H1 (cell line): ENCODE data around the gene SLMAP. TPM values are rescaled to one million over a fixed set of nuclear protein-coding genes. Genes with fewer than 3 reads are reported as not detected.

Experiments used
- CTCF ChIA-PET: fragments of 300-600 bp; sonication (Branson Sonifier 250); formaldehyde crosslinking; loops from one replicate; lab custom pipeline; 2021; ENCODE audit not compliant: partially characterized antibody; lab: Charles Lee
- POLR2A ChIA-PET: fragments of 300-600 bp; sonication (Branson Sonifier 250); formaldehyde crosslinking; loops from one replicate; lab custom pipeline; 2021; ENCODE audit warnings: inconsistent platforms; ENCODE audit not compliant: partially characterized antibody; lab: Charles Lee
- DNase-seq, 2 experiments: peaks; one replicate each; pipeline versions ENCODE4 v3.0.0 to v3.0.0-alpha.2; 2010 to 2022; ENCODE audit warnings: low spot score in 2 of 2, low read depth in 1 of 2, mixed read lengths in 1 of 2
- FAIRE-seq: peaks from 2 replicates; lab custom pipeline; 2011; peaks lifted over from hg19 to GRCh38; lab: Jason Lieb, UNC
- H2AFZ ChIP-seq: 2 replicates; pipeline ENCODE4 v1.8.1; 2012; ENCODE audit warnings: low read length, inconsistent platforms
- H2AK5ac ChIP-seq: 2 replicates; pipeline ENCODE4 v1.6.1; 2013; ENCODE audit warnings: low read depth, low read length
- H2BK120ac ChIP-seq: replicated peaks from 2 replicates; pipeline ENCODE3; 2013; ENCODE audit warnings: low read depth, low read length, inconsistent platforms
- H2BK12ac ChIP-seq: 2 replicates; pipeline ENCODE4 v1.6.1; 2013; ENCODE audit warnings: low read depth, low read length
- H2BK15ac ChIP-seq: 2 replicates; pipeline ENCODE4 v1.6.1; 2013; ENCODE audit warnings: low read length
- H2BK20ac ChIP-seq: 2 replicates; pipeline ENCODE4 v1.6.1; 2013; ENCODE audit warnings: low read length
- H2BK5ac ChIP-seq: 2 replicates; pipeline ENCODE4 v1.6.1; 2013; ENCODE audit warnings: low read depth, low read length
- H3K14ac ChIP-seq: 2 replicates; pipeline ENCODE4 v1.6.1; 2013; ENCODE audit warnings: inconsistent platforms; ENCODE audit not compliant: insufficient read length
- H3K18ac ChIP-seq: 2 replicates; pipeline ENCODE4 v1.6.1; 2013; ENCODE audit warnings: low read length; ENCODE audit errors: extremely low read depth
- H3K23ac ChIP-seq: 2 replicates; pipeline ENCODE4 v1.6.1; 2013; ENCODE audit warnings: inconsistent platforms; ENCODE audit not compliant: insufficient read length
- H3K23me2 ChIP-seq: 2 replicates; pipeline ENCODE4 v1.6.1; 2013; ENCODE audit warnings: low read depth, low read length
- H3K27ac ChIP-seq: 2 replicates; pipeline ENCODE4 v1.6.1; 2011; ENCODE audit warnings: low read depth, low read length, inconsistent platforms
- H3K27me3 ChIP-seq, 4 experiments: replicated peaks in 1 of 4; 1 replicate in 1 of 4; 2 replicates in 3 of 4; pipeline versions ENCODE4 v1.6.1 to v1.8.1; 2011 to 2013; ENCODE audit warnings: low read length in 3 of 4, mild to moderate bottlenecking in 3 of 4, inconsistent platforms in 2 of 4, mixed read lengths in 2 of 4, moderate library complexity in 1 of 4; ENCODE audit not compliant: control insufficient read depth in 3 of 4, insufficient read depth in 3 of 4; ENCODE audit errors: extremely low read depth in 1 of 4
- H3K36me3 ChIP-seq, 4 experiments: 2 replicates each; pipeline versions ENCODE4 v1.6.1 to v1.8.1; 2011 to 2013; ENCODE audit warnings: mild to moderate bottlenecking in 4 of 4, low read length in 3 of 4, moderate library complexity in 2 of 4, control low read depth in 1 of 4, inconsistent platforms in 1 of 4; ENCODE audit not compliant: insufficient read depth in 4 of 4, control insufficient read depth in 2 of 4
- H3K4ac ChIP-seq: replicated peaks from 2 replicates; pipeline ENCODE3; 2013; ENCODE audit warnings: low read length, low read depth, mixed read lengths, inconsistent platforms; ENCODE audit not compliant: insufficient read length
- H3K4me1 ChIP-seq, 4 experiments: replicated peaks in 1 of 4; 1 replicate in 1 of 4; 2 replicates in 3 of 4; pipeline versions ENCODE4 v1.6.1 to v1.8.1; 2011 to 2013; ENCODE audit warnings: low read length in 3 of 4, inconsistent platforms in 2 of 4, mixed read lengths in 1 of 4; ENCODE audit not compliant: insufficient read depth in 4 of 4, control insufficient read depth in 3 of 4
- H3K4me2 ChIP-seq, 2 experiments: 2 replicates each; pipeline versions ENCODE4 v1.6.1 to v1.8.1; 2011 to 2013; ENCODE audit warnings: low read depth in 2 of 2, low read length in 2 of 2, control low read depth in 1 of 2, inconsistent platforms in 1 of 2, mild to moderate bottlenecking in 1 of 2; ENCODE audit not compliant: insufficient read depth in 1 of 2
- H3K4me3 ChIP-seq, 4 experiments: fragments of 200-600, 300-600 bp in 1 of 4; sonication (generic), shearing (Covaris generic), sonication (Bioruptor Twin) in 1 of 4; 2 replicates each; pipeline versions ENCODE4 v1.5.1 to v1.8.1; 2011 to 2016; ENCODE audit warnings: low read length in 4 of 4, low read depth in 3 of 4, control low read depth in 2 of 4, inconsistent platforms in 2 of 4, mild to moderate bottlenecking in 2 of 4, mixed read lengths in 1 of 4, moderate library complexity in 1 of 4; ENCODE audit not compliant: insufficient read depth in 2 of 4; ENCODE audit errors: extremely low read depth in 1 of 4
- H3K56ac ChIP-seq: replicated peaks from 2 replicates; pipeline ENCODE3; 2013; ENCODE audit warnings: low read depth, mild to moderate bottlenecking, mixed read lengths, low read length, inconsistent platforms; ENCODE audit not compliant: insufficient read length
- H3K79me1 ChIP-seq: 2 replicates; pipeline ENCODE4 v1.6.1; 2013; ENCODE audit warnings: low read depth, low read length, control low read depth
- H3K79me2 ChIP-seq, 2 experiments: 2 replicates each; pipeline versions ENCODE4 v1.6.1 to v1.8.1; 2012 to 2013; ENCODE audit warnings: low read length in 2 of 2, mild to moderate bottlenecking in 2 of 2, inconsistent platforms in 1 of 2; ENCODE audit not compliant: insufficient read depth in 2 of 2, control insufficient read depth in 1 of 2
- H3K9ac ChIP-seq, 4 experiments: replicated peaks in 1 of 4; 1 replicate in 1 of 4; 2 replicates in 3 of 4; pipeline versions ENCODE4 v1.6.1 to v1.8.1; 2011 to 2013; ENCODE audit warnings: low read depth in 3 of 4, low read length in 3 of 4, control low read depth in 2 of 4, mild to moderate bottlenecking in 2 of 4, moderate library complexity in 2 of 4, inconsistent platforms in 1 of 4; ENCODE audit errors: extremely low read depth in 1 of 4
- H3K9me3 ChIP-seq, 2 experiments: 2 replicates each; pipeline versions ENCODE4 v1.6.1 to v1.8.1; 2012 to 2013; ENCODE audit warnings: mild to moderate bottlenecking in 2 of 2, moderate library complexity in 2 of 2, control low read depth in 1 of 2, inconsistent platforms in 1 of 2, low read depth in 1 of 2, low read length in 1 of 2, mixed read lengths in 1 of 2; ENCODE audit not compliant: insufficient read depth in 2 of 2
- H4K20me1 ChIP-seq, 2 experiments: replicated peaks in 1 of 2; 2 replicates each; pipeline versions ENCODE3 to v1.8.1; 2011 to 2013; ENCODE audit warnings: inconsistent platforms in 2 of 2, low read length in 2 of 2, mild to moderate bottlenecking in 1 of 2; ENCODE audit not compliant: insufficient read depth in 2 of 2, control insufficient read depth in 1 of 2
- H4K5ac ChIP-seq: 2 replicates; pipeline ENCODE4 v1.6.1; 2013; ENCODE audit warnings: low read length, low read depth, mixed read lengths, inconsistent platforms; ENCODE audit not compliant: insufficient read length
- H4K8ac ChIP-seq: 2 replicates; pipeline ENCODE4 v1.8.0; 2013; ENCODE audit warnings: mild to moderate bottlenecking, moderate library complexity, low read length, inconsistent platforms; ENCODE audit not compliant: insufficient read depth; ENCODE audit errors: extremely low read depth
- H4K91ac ChIP-seq: replicated peaks from 2 replicates; pipeline ENCODE3; 2013; ENCODE audit warnings: low read length, mixed read lengths, inconsistent platforms; ENCODE audit not compliant: insufficient read length
- E2F6 ChIP-seq: IDR thresholded peaks from 2 replicates; pipeline ENCODE4 v1.6.1; 2012; ENCODE audit warnings: inconsistent platforms
- EGR1 ChIP-seq: IDR thresholded peaks from 2 replicates; pipeline ENCODE4 v1.6.1; 2011; ENCODE audit warnings: low read depth, low read length, borderline replicate concordance
- EP300 ChIP-seq, 2 experiments: IDR thresholded peaks; 1 replicate in 1 of 2; 2 replicates in 1 of 2; pipeline ENCODE4 v1.6.1; 2011 to 2012; ENCODE audit warnings: low read depth in 2 of 2, low read length in 2 of 2, mild to moderate bottlenecking in 2 of 2, borderline replicate concordance in 1 of 2, inconsistent platforms in 1 of 2, moderate library complexity in 1 of 2
- GABPA ChIP-seq: IDR thresholded peaks from 2 replicates; pipeline ENCODE4 v1.6.1; 2011; ENCODE audit warnings: mild to moderate bottlenecking, low read length, moderate library complexity, borderline replicate concordance; ENCODE audit not compliant: insufficient read depth
- KDM4A ChIP-seq: IDR thresholded peaks from one replicate; pipeline ENCODE4 v1.7.1; 2012; ENCODE audit warnings: low read depth, mild to moderate bottlenecking, moderate library complexity, low read length, inconsistent platforms; ENCODE audit not compliant: severe bottlenecking
- POLR2A ChIP-seq, 2 experiments: IDR thresholded peaks; 1 replicate in 1 of 2; 2 replicates in 1 of 2; pipeline ENCODE4 v1.6.1; 2011; ENCODE audit warnings: low read depth in 2 of 2, low read length in 2 of 2, mild to moderate bottlenecking in 2 of 2; ENCODE audit errors: control extremely low read depth in 1 of 2
- SIN3A ChIP-seq, 2 experiments: IDR thresholded peaks in 1 of 2; conservative IDR thresholded peaks in 1 of 2; 2 replicates each; pipeline ENCODE4 v1.6.1; 2011 to 2012; ENCODE audit warnings: low read length in 2 of 2, improper control_type of control experiment in 1 of 2, low read depth in 1 of 2, mild to moderate bottlenecking in 1 of 2
- TCF12 ChIP-seq: IDR thresholded peaks from 2 replicates; pipeline ENCODE4 v1.6.1; 2011; ENCODE audit warnings: low read depth, mild to moderate bottlenecking, low read length
- WGBS, 2 experiments: shearing (Covaris generic) in 1 of 2; methylation state at CpG; one replicate each; pipeline versions ENCODE4 v1.1.6 to v1.1.7; 2013 to 2015; ENCODE audit warnings: low lambda C conversion rate in 2 of 2, mixed read lengths in 2 of 2, inconsistent platforms in 1 of 2, low coverage in 1 of 2, missing lambda C conversion rate in 1 of 2; ENCODE audit not compliant: insufficient replicate concordance in 2 of 2, insufficient coverage in 1 of 2, insufficient read length in 1 of 2; ENCODE audit errors: extremely low coverage in 1 of 2, missing lambda C conversion rate in 1 of 2; 5-methylcytosine and 5-hydroxymethylcytosine counted together
- polyA plus RNA-seq, 7 experiments: library from polyadenylated mRNA; depleted of rRNA in 3 of 7; stranded (reverse) in 5 of 7; unstranded in 2 of 7; fragments of >200 nt in 5 of 7; fragments of 200-250 nt in 2 of 7; gene quantifications; 1 replicate in 5 of 7; 2 replicates in 1 of 7; 4 replicates in 1 of 7; pipeline versions ENCODE4 v1.2.1 to v1.2.3, GENCODE V29; 2011 to 2013; ENCODE audit warnings: missing spikeins in 2 of 7, mixed read lengths in 2 of 7
- total RNA-seq: library from RNA; stranded (reverse); fragmentation: NEBNext Ultra II Directional; extraction: Animal tissue kit (Norgen Biotek cat#: 25700); gene quantifications from 2 replicates; pipeline ENCODE4 v1.2.1, GENCODE V29; 2021

The SLMAP gene
- total and polyA plus RNA-seq, 2 of the 8 experiments (the other 6 are each of a cell fraction or from before 2014, with no cell fraction given) = 13.6 to 70.4 TPM

DNA sequence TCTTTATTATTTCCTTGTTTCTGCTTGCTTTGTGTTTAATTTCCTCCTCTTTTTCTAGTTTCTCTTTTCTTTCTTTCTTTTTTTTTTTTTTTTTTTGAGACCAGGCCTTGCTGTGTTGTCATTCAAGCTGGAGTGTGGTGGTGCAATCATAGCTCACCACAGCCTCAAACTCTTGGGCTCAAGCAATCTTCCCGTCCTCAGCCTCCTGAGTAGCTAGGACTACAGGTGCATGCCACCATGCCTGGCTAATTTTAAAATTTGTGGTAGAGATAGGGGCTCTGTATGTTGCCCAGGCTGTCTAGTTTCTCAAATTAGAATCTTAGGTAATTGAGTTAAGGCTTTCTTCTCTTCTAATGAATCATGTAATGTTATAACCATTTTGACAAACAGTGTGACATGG, 22.4 kb downstream of the SLMAP start:
- H2BK15ac ChIP-seq = no peak overlapping the region
- peaks cover 0 to 72% of the 10 kb centered on the region in 2 experiments; a peak in 3 of 4 replicates for H3K79me2 ChIP-seq
- no peak overlapping the region for H4K91ac ChIP-seq
- H3K4me2 ChIP-seq = no peak overlapping the region
- H3K9me3 ChIP-seq = no peaks in the 10 kb centered on the region
- no peaks in the 10 kb centered on the region for H3K27me3 ChIP-seq
- no peak for DNase-seq
- no peak overlapping the region for H2BK20ac ChIP-seq
- H2BK120ac ChIP-seq = no peak overlapping the region
- ChIA-PET POLR2A (interaction anchor here (1.1 kb wide), 1 partner anchor 8 kb away, joined by 3 read pairs; no protein-coding TSS in a partner anchor), CTCF (no interaction called here)
- H2BK5ac ChIP-seq = no peak overlapping the region
- no peak overlapping the region for H3K9ac ChIP-seq
- H3K79me1 ChIP-seq = no peaks in the 10 kb centered on the region; the same call in 1 of the 2 replicates
- H4K8ac ChIP-seq = no peak overlapping the region
- TF ChIP-seq EP300 (IDR thresholded peaks at IDR 0.05; ENCODE audit: borderline replicate concordance in 1 of 2, low read depth in 2 of 2, low read length in 2 of 2) (no peak), KDM4A (no peak), GABPA (no peak), SIN3A (conservative IDR thresholded peaks at IDR 0.05 in 1 of 2, IDR thresholded peaks at IDR 0.05 in 1 of 2; ENCODE audit: low read depth in 1 of 2, low read length in 2 of 2) (no peak), E2F6 (no peak), TCF12 (no peak), EGR1 (no peak), POLR2A (IDR thresholded peaks at IDR 0.05; ENCODE audit: control extremely low read depth in 1 of 2, low read depth in 2 of 2, low read length in 2 of 2) (no peak)
- no peak overlapping the region for H2AK5ac ChIP-seq
- no peaks in the 10 kb centered on the region for H3K36me3 ChIP-seq
- no peak overlapping the region for H3K4ac ChIP-seq
- H3K4me1 ChIP-seq = no peaks in the 10 kb centered on the region
- no peak overlapping the region for H2AFZ ChIP-seq
- H2BK12ac ChIP-seq = no peak overlapping the region
- no peak overlapping the region for H3K56ac ChIP-seq
- 83% methylated on average over 1 of the region's 1 CpG; no CpG with 5 or more reads in 1 of the 2 experiments for WGBS, 2 experiments
- H4K5ac ChIP-seq = no peak overlapping the region
- no peak for FAIRE-seq
- H3K4me3 ChIP-seq = no peak overlapping the region
- H4K20me1 ChIP-seq = peaks cover 2 to 3% of the 10 kb centered on the region in 2 experiments
- H3K27ac ChIP-seq = no peak overlapping the region
- H3K23ac ChIP-seq = no peak overlapping the region
- H3K14ac ChIP-seq = no peak overlapping the region
- no peak overlapping the region for H3K18ac ChIP-seq
- H3K23me2 ChIP-seq = no peaks in the 10 kb centered on the region
